Measurements from ENCODE around the gene OSBP2.
"Not testable (repeated sequence)": the region's sequence is repeated elsewhere in the genome, so short reads cannot be mapped to it uniquely, and the experiment has no call there.

The OSBP2 gene

DNA sequence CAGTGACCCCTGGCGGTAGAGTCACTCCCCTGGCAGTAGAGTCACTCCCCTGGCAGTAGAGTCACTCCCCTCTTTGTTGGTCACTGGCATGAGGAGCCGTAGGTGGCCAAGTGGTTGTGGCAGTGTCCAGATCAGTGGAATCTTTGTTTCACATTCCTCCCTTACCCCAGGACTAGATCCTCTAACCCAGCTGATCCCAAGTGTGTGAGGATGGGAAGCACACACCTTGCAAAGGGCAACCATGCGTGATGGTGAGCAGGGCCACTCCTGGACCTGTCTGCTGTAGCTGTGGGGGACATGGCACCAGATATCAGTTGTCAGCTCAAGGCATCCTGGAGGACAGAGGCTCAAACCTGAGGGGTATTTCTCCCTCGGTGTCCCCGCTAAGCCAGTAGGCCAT, 37.8 kb downstream of the OSBP2 start:
- H3K4me3 ChIP-seq (ENCODE audit: low read depth, low read length): no peak overlapping the region
- DNase-seq (ENCODE audit: low read depth): no peak
- TF ChIP-seq, protein P1, sequence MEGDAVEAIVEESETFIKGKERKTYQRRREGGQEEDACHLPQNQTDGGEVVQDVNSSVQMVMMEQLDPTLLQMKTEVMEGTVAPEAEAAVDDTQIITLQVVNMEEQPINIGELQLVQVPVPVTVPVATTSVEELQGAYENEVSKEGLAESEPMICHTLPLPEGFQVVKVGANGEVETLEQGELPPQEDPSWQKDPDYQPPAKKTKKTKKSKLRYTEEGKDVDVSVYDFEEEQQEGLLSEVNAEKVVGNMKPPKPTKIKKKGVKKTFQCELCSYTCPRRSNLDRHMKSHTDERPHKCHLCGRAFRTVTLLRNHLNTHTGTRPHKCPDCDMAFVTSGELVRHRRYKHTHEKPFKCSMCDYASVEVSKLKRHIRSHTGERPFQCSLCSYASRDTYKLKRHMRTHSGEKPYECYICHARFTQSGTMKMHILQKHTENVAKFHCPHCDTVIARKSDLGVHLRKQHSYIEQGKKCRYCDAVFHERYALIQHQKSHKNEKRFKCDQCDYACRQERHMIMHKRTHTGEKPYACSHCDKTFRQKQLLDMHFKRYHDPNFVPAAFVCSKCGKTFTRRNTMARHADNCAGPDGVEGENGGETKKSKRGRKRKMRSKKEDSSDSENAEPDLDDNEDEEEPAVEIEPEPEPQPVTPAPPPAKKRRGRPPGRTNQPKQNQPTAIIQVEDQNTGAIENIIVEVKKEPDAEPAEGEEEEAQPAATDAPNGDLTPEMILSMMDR (IDR thresholded peaks at IDR 0.05; ENCODE audit: control insufficient read depth, extremely low read depth, insufficient read depth): no peak

DNA sequence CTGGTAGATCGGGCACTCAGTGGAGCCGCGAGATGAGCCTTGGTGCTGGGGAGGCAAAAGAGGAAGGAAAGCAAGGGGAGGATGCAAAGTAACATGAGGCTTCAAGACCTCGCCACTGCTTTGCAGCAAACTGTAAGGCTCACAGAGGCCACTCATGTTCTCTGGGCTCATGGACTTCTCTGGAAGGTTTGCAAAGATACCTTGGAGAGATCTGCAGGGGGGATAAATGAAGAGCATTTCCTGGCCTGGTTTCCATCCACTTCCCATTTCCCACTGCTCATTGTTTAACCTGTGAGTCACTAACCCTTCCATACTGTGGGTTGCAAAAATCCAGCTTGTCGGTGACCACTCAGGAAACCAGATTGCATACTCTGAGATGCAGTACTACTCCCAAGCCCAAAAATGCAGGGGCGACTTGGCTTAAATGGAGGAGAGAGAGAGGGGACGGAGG, 38.5 kb downstream of the OSBP2 start:
- TF ChIP-seq, protein P1 (IDR thresholded peaks at IDR 0.05; ENCODE audit: control insufficient read depth, extremely low read depth, insufficient read depth): no peak
- no peak overlapping the region for H3K4me3 ChIP-seq (ENCODE audit: low read depth, low read length)
- no peak for DNase-seq (ENCODE audit: low read depth)

DNA sequence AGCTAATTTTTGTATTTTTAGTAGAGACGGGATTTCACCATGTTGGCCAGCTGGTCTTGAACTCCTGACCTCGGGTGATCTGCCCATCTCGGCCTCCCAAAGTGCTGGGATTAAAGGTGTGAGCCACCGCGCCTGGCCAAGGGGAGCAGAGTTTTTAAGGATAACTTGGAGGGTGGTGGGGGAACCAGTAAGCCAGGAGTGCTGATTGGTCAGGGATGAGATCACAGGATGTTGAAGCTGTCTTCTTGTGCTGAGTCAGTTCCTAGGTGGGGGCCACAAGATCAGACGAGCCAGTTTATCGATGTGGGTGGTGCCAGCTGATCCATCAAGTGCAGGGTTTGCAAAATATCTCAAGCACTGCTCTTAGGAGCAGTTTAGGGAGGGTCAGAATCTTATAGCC, 45.3 kb downstream of the OSBP2 start:
- DNase-seq (ENCODE audit: low read depth); H3K4me3 ChIP-seq (ENCODE audit: low read depth, low read length): not testable (repeated sequence)

DNA sequence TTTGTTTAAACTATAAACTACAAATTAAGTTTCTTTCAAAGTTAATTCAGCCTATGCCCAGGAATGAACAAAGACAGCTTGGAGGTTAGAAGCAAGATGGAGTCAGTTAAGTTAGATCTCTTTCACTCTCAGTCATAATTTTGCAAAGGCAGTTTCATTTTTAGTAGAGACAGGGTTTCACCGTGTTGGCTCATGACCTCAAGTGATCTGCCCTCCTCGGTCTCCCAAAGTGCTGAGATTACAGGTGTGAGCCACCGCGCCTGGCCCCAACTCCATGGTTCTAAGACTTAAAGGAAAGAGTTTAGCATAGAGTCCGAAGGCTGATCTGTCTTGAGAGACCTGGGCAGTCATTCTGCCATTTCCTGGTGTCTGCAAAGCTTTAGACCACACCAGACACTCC, 45.8 kb downstream of the OSBP2 start:
- not testable (repeated sequence) for H3K4me3 ChIP-seq (ENCODE audit: low read depth, low read length); DNase-seq (ENCODE audit: low read depth)

DNA sequence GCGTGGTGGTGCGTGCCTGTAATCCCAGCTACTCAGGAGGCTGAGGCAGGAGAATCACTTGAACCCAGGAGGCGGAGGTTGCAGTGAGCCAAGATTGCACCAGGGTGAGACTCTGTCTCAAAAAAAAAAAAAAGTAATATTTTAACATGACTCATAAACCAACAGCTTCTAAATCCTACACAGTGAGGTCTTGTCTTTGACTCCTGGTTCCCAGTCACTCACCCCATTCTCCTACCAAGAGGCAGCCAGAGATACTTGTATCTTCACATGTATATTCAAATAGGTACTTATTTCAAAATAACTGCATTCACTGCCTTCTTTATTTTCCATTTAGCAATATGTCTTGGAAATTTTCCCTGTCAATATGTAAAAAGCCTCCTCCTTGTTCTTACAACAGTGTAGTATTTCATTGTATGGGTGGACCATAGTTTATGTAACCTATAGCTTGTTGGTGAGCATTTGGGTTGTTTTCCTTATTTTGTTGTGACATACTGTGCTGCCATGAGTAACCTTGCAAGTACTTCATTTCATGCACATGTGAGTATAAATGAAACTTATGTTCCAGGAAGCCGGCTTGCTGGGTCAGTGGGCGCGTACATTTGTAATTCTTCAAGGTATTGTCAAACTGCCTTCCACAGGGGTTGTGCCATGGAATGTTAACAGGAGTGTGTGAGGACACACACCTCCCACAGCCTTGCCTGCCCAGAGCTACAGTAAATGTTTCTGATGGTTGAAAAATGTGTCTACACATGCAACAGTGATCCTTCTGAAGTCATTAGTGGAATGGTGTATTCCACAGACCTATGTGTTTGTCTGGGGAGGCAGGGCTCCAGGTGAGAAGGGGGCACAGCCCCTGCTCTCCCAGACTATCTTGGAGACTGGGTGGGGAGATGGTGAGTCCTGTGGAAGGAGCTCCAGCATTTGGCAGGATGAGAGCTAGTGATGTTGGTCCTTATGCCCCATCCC, 47.9 kb downstream of the OSBP2 start:
- TF ChIP-seq, protein P1 (IDR thresholded peaks at IDR 0.05; ENCODE audit: control insufficient read depth, extremely low read depth, insufficient read depth): no peak
- H3K4me3 ChIP-seq (ENCODE audit: low read depth, low read length): no peak overlapping the region
- no peak for DNase-seq (ENCODE audit: low read depth)

DNA sequence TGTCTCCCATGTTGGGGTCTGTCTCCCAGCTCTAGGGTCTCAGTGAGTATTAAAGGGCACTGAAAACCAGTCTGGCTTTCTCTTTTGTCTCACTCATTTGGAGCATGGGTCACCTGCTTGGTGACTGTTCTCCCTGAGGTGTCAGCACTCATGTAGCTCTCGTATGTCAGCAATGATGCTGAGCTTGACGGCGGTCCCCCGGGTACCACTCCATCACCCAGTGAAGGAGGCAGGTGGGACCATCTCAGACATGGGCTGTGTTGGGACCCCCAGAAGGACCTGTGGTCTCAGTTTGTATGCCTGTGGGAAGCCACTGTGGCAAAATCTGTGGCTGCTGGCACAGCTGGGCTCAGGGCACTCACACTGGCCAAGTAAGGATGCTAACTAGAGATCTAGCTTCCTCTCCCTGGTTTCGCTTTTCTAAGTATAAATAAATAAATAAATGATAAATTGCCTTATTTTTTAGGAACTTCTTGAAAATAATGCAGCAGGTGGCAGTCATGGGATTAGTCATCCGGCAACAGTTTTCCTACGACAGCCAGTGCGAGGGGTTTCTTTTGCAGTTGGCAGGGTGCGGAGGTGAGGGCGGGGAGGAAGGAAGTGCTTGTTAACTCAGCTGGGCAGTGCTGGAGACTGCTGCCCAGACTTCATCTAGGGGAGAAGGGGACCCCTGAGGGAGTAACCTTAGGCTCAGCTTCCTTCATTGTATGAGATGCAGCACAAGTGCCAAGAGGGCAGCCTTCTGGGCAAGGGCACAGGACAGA, 48.8 kb downstream of the OSBP2 start:
- TF ChIP-seq, protein P1 (IDR thresholded peaks at IDR 0.05; ENCODE audit: control insufficient read depth, extremely low read depth, insufficient read depth): no peak
- no peak for DNase-seq (ENCODE audit: low read depth)
- H3K4me3 ChIP-seq (ENCODE audit: low read depth, low read length): no peak overlapping the region

DNA sequence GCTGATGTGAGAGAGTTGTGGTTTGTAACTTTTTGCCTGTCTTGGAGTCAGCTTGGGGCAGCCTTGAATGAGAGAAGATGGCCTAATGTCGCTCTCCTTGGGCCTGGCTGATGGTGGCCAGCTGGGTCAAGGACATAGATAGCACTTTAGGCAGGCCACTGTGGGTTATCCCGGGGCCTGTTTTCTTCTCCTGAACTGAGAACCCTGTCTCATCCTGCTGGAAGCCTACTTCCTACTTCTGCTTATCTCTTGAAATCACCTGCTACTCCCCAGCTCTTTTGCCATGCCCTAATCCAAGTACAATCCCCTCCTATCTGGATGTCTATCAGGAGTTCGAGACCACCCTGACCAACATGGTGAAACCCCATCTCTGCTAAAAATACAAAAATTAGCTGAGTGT, 49.5 kb downstream of the OSBP2 start:
- DNase-seq (ENCODE audit: low read depth): no peak
- TF ChIP-seq, protein P1 (IDR thresholded peaks at IDR 0.05; ENCODE audit: control insufficient read depth, extremely low read depth, insufficient read depth): no peak
- H3K4me3 ChIP-seq (ENCODE audit: low read depth, low read length): no peak overlapping the region
